ENCODE measurements around the gene MRPL55. TPM values are rescaled to one million over a fixed set of nuclear protein-coding genes. Genes with fewer than 3 reads are reported as not detected.

Gene MRPL55
- total RNA-seq, 1 donor from 2014 or later: 42.4 TPM

- TF ChIP-seq EZH2 (IDR thresholded peaks at IDR 0.05) (peak; percentile 68), EZH2phosphoT487 (IDR thresholded peaks at IDR 0.05) (peak; percentile 59), CTCF (IDR thresholded peaks at IDR 0.05) (no peak)
- Mint-ChIP-seq H3K27me3 (ENCODE audit: insufficient read depth, low read depth) (peaks cover 38% of the 10 kb centered on the region), H3K27ac (no peak overlapping the region), H3K9me3 (peaks cover 12% of the 10 kb centered on the region), H3K4me3 (peak overlapping the region; percentile 52), H3K36me3 (peaks cover 20% of the 10 kb centered on the region), H3K4me1 (peaks cover 12% of the 10 kb centered on the region)
- no peaks in the 10 kb centered on the region for H3K79me2 ChIP-seq (ENCODE audit: low read depth)
- H4K20me1 ChIP-seq (ENCODE audit: low read depth): no peaks in the 10 kb centered on the region
- H3K4me2 ChIP-seq: peak overlapping the region; percentile 72
- H3K9ac ChIP-seq: no peak overlapping the region
- H3K4me3 ChIP-seq: peak overlapping the region; percentile 43
- DNase-seq (ENCODE audit: low spot score): peak; percentile 55
- H3K27me3 ChIP-seq: peaks cover 92% of the 10 kb centered on the region
- H3K9me3 ChIP-seq (ENCODE audit: low read depth): no peaks in the 10 kb centered on the region
- H3F3A ChIP-seq (ENCODE audit: low read depth): no peaks in the 10 kb centered on the region
- H2AFZ ChIP-seq (replicated peaks): peak overlapping the region; percentile 63
- no peak overlapping the region for H3K27ac ChIP-seq
- H3K36me3 ChIP-seq: no peaks in the 10 kb centered on the region
- H3K4me1 ChIP-seq: peaks cover 4% of the 10 kb centered on the region
Measured at GRCh38 chr1:228060458-228061190, 48.5 kb downstream of the MRPL55 start.

- peaks cover 34% of the 10 kb centered on the region for H3K27me3 Mint-ChIP-seq (ENCODE audit: insufficient read depth, low read depth)
- H3K27ac Mint-ChIP-seq: no peak overlapping the region
Measured at GRCh38 chr1:228059634-228060457, 49.3 kb downstream of the MRPL55 start.

More at GRCh38 chr1:228059634-228060457, 49.3 kb downstream of the MRPL55 start:
- DNase-seq (ENCODE audit: low spot score): peak; percentile 83
- Histone ChIP-seq H3K4me2 (peak overlapping the region; percentile 72), H3K79me2 (ENCODE audit: low read depth) (no peaks in the 10 kb centered on the region), H3K27me3 (peaks cover 92% of the 10 kb centered on the region), H3K36me3 (no peaks in the 10 kb centered on the region), H3K27ac (no peak overlapping the region), H2AFZ (replicated peaks) (peak overlapping the region; percentile 63), H3K9ac (no peak overlapping the region), H3F3A (ENCODE audit: low read depth) (no peaks in the 10 kb centered on the region), H3K4me3 (peak overlapping the region; percentile 43), H4K20me1 (ENCODE audit: low read depth) (no peaks in the 10 kb centered on the region), H3K9me3 (ENCODE audit: low read depth) (no peaks in the 10 kb centered on the region), H3K4me1 (peaks cover 4% of the 10 kb centered on the region)
- peaks cover 12% of the 10 kb centered on the region for H3K4me1 Mint-ChIP-seq
- H3K4me3 Mint-ChIP-seq: peak overlapping the region; percentile 73
- peaks cover 12% of the 10 kb centered on the region for H3K9me3 Mint-ChIP-seq
- TF ChIP-seq EZH2phosphoT487 (IDR thresholded peaks at IDR 0.05): no peak
- no peak for TF ChIP-seq EZH2 (IDR thresholded peaks at IDR 0.05)
- no peak for TF ChIP-seq CTCF (IDR thresholded peaks at IDR 0.05)
- peaks cover 20% of the 10 kb centered on the region for H3K36me3 Mint-ChIP-seq
